ENCODE data around the gene VWA2.

DNA sequence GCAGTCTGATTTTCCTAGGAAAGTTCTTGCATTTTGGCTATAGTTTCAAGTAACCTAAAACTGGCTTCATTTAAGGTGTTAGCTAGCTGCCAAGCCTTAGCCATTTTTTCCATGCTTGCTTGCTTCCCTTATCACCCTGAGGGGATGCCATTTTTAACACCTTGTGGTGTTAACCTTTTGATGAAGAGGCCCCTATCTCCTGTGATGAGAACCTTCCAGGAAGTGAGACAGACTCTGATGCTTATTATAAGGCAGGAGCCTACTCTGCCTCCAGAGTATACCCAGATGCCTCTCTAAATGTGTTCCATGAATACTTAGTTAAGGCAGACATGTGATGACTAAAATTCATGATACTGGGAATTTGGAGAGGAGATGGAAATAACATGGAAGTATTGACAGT lies 4.9 kb upstream of the VWA2 start:
- no peak for TF ChIP-seq CTCF (conservative IDR thresholded peaks at IDR 0.05; ENCODE audit: low read depth, low read length)
- TF ChIP-seq POLR2A (IDR thresholded peaks at IDR 0.05; ENCODE audit: low read depth, low read length), result no peak
- TF ChIP-seq FOS (IDR thresholded peaks at IDR 0.05; ENCODE audit: low read depth, low read length), result no peak
- no peak for TF ChIP-seq RCOR1 (IDR thresholded peaks at IDR 0.05; ENCODE audit: insufficient replicate concordance, low read length)
- no peak for TF ChIP-seq CEBPB (IDR thresholded peaks at IDR 0.05; ENCODE audit: low read depth, low read length)
- no peak for TF ChIP-seq MAFK (IDR thresholded peaks at IDR 0.05; ENCODE audit: low read depth, low read length)
- no peak for TF ChIP-seq RFX5 (IDR thresholded peaks at IDR 0.05; ENCODE audit: low read depth, low read length)
- no peak for TF ChIP-seq USF2 (IDR thresholded peaks at IDR 0.05; ENCODE audit: low read depth, low read length)
- TF ChIP-seq SMC3 (IDR thresholded peaks at IDR 0.05; ENCODE audit: low read depth, low read length), result no peak
- TF ChIP-seq BHLHE40 (IDR thresholded peaks at IDR 0.05; ENCODE audit: low read depth, low read length), result no peak
- TF ChIP-seq CHD1 (IDR thresholded peaks at IDR 0.05; ENCODE audit: low read depth, low read length), result no peak
- TF ChIP-seq RAD21 (IDR thresholded peaks at IDR 0.05; ENCODE audit: low read length), result no peak
- no peak for TF ChIP-seq MAZ (IDR thresholded peaks at IDR 0.05; ENCODE audit: borderline replicate concordance, low read depth, low read length)
